HepG2 (cell line): Measurements from ENCODE around the gene FKBP1C. TPM values are rescaled to one million over a fixed set of nuclear protein-coding genes. Genes with fewer than 3 reads are reported as not detected.

Experiments
- ATAC-seq: fragments of 200-7000 bp; cut with Tn5 transposase; 3 replicates; pipeline ENCODE4 v1.9.1; 2020; ENCODE audit warnings: mild to moderate bottlenecking, moderate library complexity
- BruUV-seq: library from RNA; stranded (reverse); fragments of 400-500 nt; replicated peaks from 2 replicates; lab custom pipeline; 2021; lab: Mats Ljungman, UMichigan
- CTCF ChIA-PET: fragments of 300-600 bp; formaldehyde crosslinking; extraction: SDS; loops from one replicate; lab custom pipeline; 2021; ENCODE audit warnings: low total read pairs, inconsistent platforms, low intra/inter-chr PET ratio; lab: Yijun Ruan, JAX
- POLR2A ChIA-PET: fragments of 350-600 bp; sonication (Branson Sonifier 250); formaldehyde crosslinking; loops from one replicate; lab custom pipeline; 2020; ENCODE audit warnings: antibody characterized with exemption, inconsistent platforms; lab: Yijun Ruan, JAX
- DNase-seq: peaks from one replicate; pipeline ENCODE4 v3.0.0-alpha.2; 2015; ENCODE audit warnings: low spot score
- FAIRE-seq: peaks from 3 replicates; lab custom pipeline; 2011; peaks lifted over from hg19 to GRCh38; lab: Jason Lieb, UNC
- H2AFZ ChIP-seq: one replicate; pipeline ENCODE4 v1.6.1; 2011; ENCODE audit warnings: low read length, inconsistent platforms
- H3K27ac ChIP-seq: fragments of 300-600 bp; 3 replicates; pipeline ENCODE4 v1.8.0; 2011; ENCODE audit warnings: mixed run types, mild to moderate bottlenecking, mixed read lengths, low read length, inconsistent platforms; ENCODE audit not compliant: insufficient read depth; ENCODE audit errors: extremely low read length
- H3K27me3 ChIP-seq, 2 experiments: fragments of 200-600 bp in 1 of 2; 2 replicates in 1 of 2; 3 replicates in 1 of 2; pipeline versions ENCODE4 v1.6.0 to v1.8.0; 2011; ENCODE audit warnings: low read length in 2 of 2, mild to moderate bottlenecking in 2 of 2, moderate library complexity in 2 of 2, inconsistent platforms in 1 of 2; ENCODE audit not compliant: insufficient read depth in 2 of 2, control insufficient read depth in 1 of 2
- H3K36me3 ChIP-seq, 2 experiments: fragments of 200-600 bp in 1 of 2; replicated peaks in 1 of 2; 2 replicates in 1 of 2; 3 replicates in 1 of 2; pipeline versions ENCODE4 v1.5.1 to v1.8.0; 2011; ENCODE audit warnings: low read length in 2 of 2, inconsistent platforms in 1 of 2; ENCODE audit not compliant: insufficient read depth in 2 of 2, control insufficient read depth in 1 of 2
- H3K4me1 ChIP-seq: 2 replicates; pipeline ENCODE4 v1.5.1; 2012; ENCODE audit warnings: low read length, inconsistent platforms; ENCODE audit not compliant: insufficient read depth
- H3K4me2 ChIP-seq: 2 replicates; pipeline ENCODE4 v1.6.0; 2011; ENCODE audit warnings: low read depth, low read length, inconsistent platforms
- H3K4me3 ChIP-seq, 3 experiments: fragments of 200-600 bp in 1 of 3; sonication (generic), shearing (Covaris generic) in 1 of 3; replicated peaks in 1 of 3; 2 replicates each; pipeline ENCODE4 v1.5.1; 2011 to 2016; ENCODE audit warnings: low read length in 3 of 3, inconsistent platforms in 2 of 3, low read depth in 2 of 3, mild to moderate bottlenecking in 2 of 3, control low read depth in 1 of 3, mixed read lengths in 1 of 3; ENCODE audit not compliant: insufficient read depth in 1 of 3
- H3K79me2 ChIP-seq: one replicate; pipeline ENCODE4 v1.6.1; 2011; ENCODE audit warnings: low read length, inconsistent platforms; ENCODE audit not compliant: insufficient read depth
- H3K9ac ChIP-seq: 2 replicates; pipeline ENCODE4 v1.6.0; 2011; ENCODE audit warnings: mild to moderate bottlenecking, low read depth, low read length, inconsistent platforms; ENCODE audit not compliant: insufficient read depth
- H3K9me3 ChIP-seq: 2 replicates; pipeline ENCODE4 v1.5.1; 2012; ENCODE audit warnings: mild to moderate bottlenecking, low read length
- H4K20me1 ChIP-seq: 2 replicates; pipeline ENCODE4 v1.6.0; 2011; ENCODE audit warnings: inconsistent platforms, mild to moderate bottlenecking, low read length, moderate library complexity; ENCODE audit not compliant: insufficient read depth
- CREM ChIP-seq, 2 experiments: sonication (generic) in 1 of 2; formaldehyde crosslinking in 1 of 2; IDR thresholded peaks; 2 replicates each; pipeline versions ENCODE4 v1.4.0 to v1.6.1; 2016 to 2020; ENCODE audit warnings: antibody characterized with exemption in 1 of 2, mild to moderate bottlenecking in 1 of 2, missing genetic modification reagents in 1 of 2
- FOXC1 ChIP-seq: sonication (generic); formaldehyde crosslinking; IDR thresholded peaks from 2 replicates; pipeline ENCODE4 v1.8.0; 2022; ENCODE audit warnings: mild to moderate bottlenecking, missing genetic modification reagents, borderline replicate concordance
- HNRNPK ChIP-seq: fragments of 200-400 bp; formaldehyde crosslinking; IDR thresholded peaks from 2 replicates; pipeline ENCODE4 v1.6.1; 2018; ENCODE audit warnings: low read length, low read depth, moderate library complexity, mild to moderate bottlenecking; ENCODE audit not compliant: poor library complexity, severe bottlenecking
- KLF9 ChIP-seq: IDR thresholded peaks from 2 replicates; pipeline ENCODE4 v1.6.1; 2016; ENCODE audit warnings: low read depth
- NFIC ChIP-seq: IDR thresholded peaks from 2 replicates; pipeline ENCODE4 v1.6.1; 2012; ENCODE audit warnings: mild to moderate bottlenecking, low read length, inconsistent platforms
- PHF8 ChIP-seq: sonication (generic); formaldehyde crosslinking; IDR thresholded peaks from 2 replicates; pipeline ENCODE4 v1.5.0; 2020; ENCODE audit warnings: missing genetic modification reagents
- PRPF4 ChIP-seq: fragments of 200-400 bp; formaldehyde crosslinking; IDR thresholded peaks from 2 replicates; pipeline ENCODE4 v1.6.1; 2016; ENCODE audit warnings: low read length, low read depth; ENCODE audit not compliant: poor library complexity, severe bottlenecking
- PTBP1 ChIP-seq: fragments of 200-400 bp; formaldehyde crosslinking; IDR thresholded peaks from 2 replicates; pipeline ENCODE4 v1.6.1; 2018; ENCODE audit warnings: low read length, low read depth; ENCODE audit not compliant: poor library complexity, severe bottlenecking
- ZEB1 ChIP-seq: IDR thresholded peaks from 2 replicates; pipeline ENCODE4 v1.6.1; 2012; ENCODE audit warnings: mild to moderate bottlenecking, low read depth, inconsistent platforms; ENCODE audit not compliant: insufficient replicate concordance
- ZKSCAN5 ChIP-seq: sonication (generic); formaldehyde crosslinking; IDR thresholded peaks from 2 replicates; pipeline ENCODE4 v1.5.1; 2020; ENCODE audit warnings: mild to moderate bottlenecking, missing genetic modification reagents
- ZNF121 ChIP-seq: sonication (generic); formaldehyde crosslinking; IDR thresholded peaks from 2 replicates; pipeline ENCODE4 v1.5.0; 2020; ENCODE audit warnings: mild to moderate bottlenecking, missing genetic modification reagents
- WGBS: methylation state at CpG from one replicate; pipeline ENCODE4 v1.1.6; 2017; ENCODE audit warnings: low lambda C conversion rate; 5-methylcytosine and 5-hydroxymethylcytosine counted together
- in situ Hi-C: cut with HindIII; loops from 2 replicates; pipeline ENCODE4 v1.10.0; 2017; ENCODE audit warnings: low pct_unique_long_range_greater_than_20kb; ENCODE audit not compliant: extremely low pct_ligation_motif_present
- intact Hi-C: fragments of 100-400 bp; cut with micrococcal nuclease; formaldehyde crosslinking; loops from one replicate; pipeline ENCODE4 v1.10.0; 2022; ENCODE audit not compliant: unreplicated experiment
- polyA plus RNA-seq, 8 experiments: library from polyadenylated mRNA; depleted of rRNA in 3 of 8; stranded (reverse) in 7 of 8; unstranded in 1 of 8; fragments of >200 nt; fragmentation: Illumina TruSeq in 4 of 8; extraction: Trizol in 4 of 8; gene quantifications; 2 replicates each; pipeline versions ENCODE4 v1.2.1 to v1.2.3, GENCODE V29; 2011 to 2016; ENCODE audit warnings: low read depth in 4 of 8, missing spikeins in 1 of 8, mixed read lengths in 1 of 8; ENCODE audit not compliant: insufficient read depth in 1 of 8
- total RNA-seq, 5 experiments: library from RNA; depleted of rRNA; stranded (reverse); fragments of >200 nt; fragmentation: Illumina TruSeq; extraction: Trizol; gene quantifications; 2 replicates each; pipeline ENCODE4 v1.2.3, GENCODE V29; 2016; ENCODE audit warnings: low read depth in 1 of 5

FKBP1C gene
- total and polyA plus RNA-seq, 2 of the 13 experiments (the other 11 are each of a cell fraction or from before 2014, with no cell fraction given): 0.64 to 3.2 TPM

DNA sequence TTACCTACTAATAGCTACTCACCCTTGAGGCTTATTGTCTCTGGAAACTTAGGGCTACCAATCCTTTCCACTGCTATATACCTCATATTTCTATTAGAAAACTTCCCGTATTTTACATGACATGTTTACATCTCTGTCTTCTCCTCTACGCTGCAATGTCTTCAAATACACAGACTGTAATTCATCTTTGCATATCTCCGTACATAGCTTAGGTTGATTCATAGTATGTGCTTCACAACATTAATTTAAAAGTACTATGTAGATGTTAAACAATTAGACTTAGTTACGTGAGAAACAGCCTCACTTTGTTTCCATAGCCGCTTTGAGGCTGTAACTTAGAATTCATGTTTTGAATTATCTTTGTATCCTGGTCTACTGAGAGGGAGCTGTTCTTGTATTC, 35.1 kb upstream of the FKBP1C start:
- Histone ChIP-seq H3K27ac (no peak overlapping the region), H3K27me3 (no peaks in the 10 kb centered on the region), H3K4me3 (no peak overlapping the region), H3K4me2 (no peak overlapping the region), H3K9me3 (no peaks in the 10 kb centered on the region), H3K4me1 (no peaks in the 10 kb centered on the region), H4K20me1 (no peaks in the 10 kb centered on the region), H3K9ac (no peak overlapping the region), H2AFZ (no peak overlapping the region), H3K79me2 (no peaks in the 10 kb centered on the region), H3K36me3 (no peaks in the 10 kb centered on the region)
- BruUV-seq: no TSS peak
- no peak for ATAC-seq
- WGBS: 14% methylated on average over 5 of the region's 5 CpGs
- intact Hi-C loops (no loop called here), in situ Hi-C loops (no loop called here)
- TF ChIP-seq KLF9 (CRISPR knock-in tag): no peak
- no peak for TF ChIP-seq PHF8 (CRISPR knock-in tag)
- TF ChIP-seq ZEB1: no peak
- no peak for TF ChIP-seq PTBP1
- TF ChIP-seq PRPF4: no peak
- no peak for TF ChIP-seq NFIC
- no peak for TF ChIP-seq FOXC1
- DNase-seq: no peak
- ChIA-PET CTCF (no interaction called here), POLR2A (no interaction called here)
- no peak for FAIRE-seq

DNA sequence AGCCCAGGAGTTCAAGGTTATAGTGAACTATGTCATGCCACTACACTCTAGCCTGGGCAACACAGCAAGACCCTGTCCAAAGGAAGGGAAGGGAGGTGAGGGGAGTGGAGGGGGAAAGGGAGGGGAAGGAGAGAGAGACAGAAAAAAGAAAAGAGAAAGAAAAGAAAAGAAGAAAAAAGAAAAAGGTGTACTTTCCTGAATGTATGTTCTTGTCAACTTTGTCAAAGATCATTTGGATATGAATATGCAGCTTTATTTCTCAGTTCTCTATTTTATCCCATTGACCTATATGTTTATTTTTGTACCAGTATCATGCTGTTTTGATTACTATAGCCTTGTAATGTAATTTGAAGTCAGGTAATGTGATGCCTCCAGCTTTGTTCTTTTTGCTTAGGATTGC, 30.9 kb upstream of the FKBP1C start:
- BruUV-seq: no TSS peak
- in situ Hi-C loops: no loop called here
- H3K27me3 ChIP-seq: no peaks in the 10 kb centered on the region
- ChIA-PET CTCF (no interaction called here), POLR2A (no interaction called here)
- no peak overlapping the region for H3K4me2 ChIP-seq
- no peaks in the 10 kb centered on the region for H4K20me1 ChIP-seq
- H3K9me3 ChIP-seq: no peaks in the 10 kb centered on the region
- no peak overlapping the region for H3K9ac ChIP-seq
- no peak overlapping the region for H3K4me3 ChIP-seq
- ATAC-seq (no peak), FAIRE-seq (no peak), DNase-seq (no peak)
- intact Hi-C loops: no loop called here
- TF ChIP-seq ZNF121 (CRISPR knock-in tag) (0 out of 2 replicates have a peak, but pooled peaks have one; percentile 25), HNRNPK (peak; percentile 97), ZKSCAN5 (CRISPR knock-in tag) (no peak), CREM (IDR thresholded peaks at IDR 0.05) (no peak), CREM (CRISPR knock-in tag; IDR thresholded peaks at IDR 0.05) (no peak)
- no peaks in the 10 kb centered on the region for H3K4me1 ChIP-seq
- H2AFZ ChIP-seq: no peak overlapping the region
- no peak overlapping the region for H3K27ac ChIP-seq
- no peaks in the 10 kb centered on the region for H3K79me2 ChIP-seq
- H3K36me3 ChIP-seq: no peaks in the 10 kb centered on the region
